ENCODE results near the gene BMPR1A.

The BMPR1A gene

DNA sequence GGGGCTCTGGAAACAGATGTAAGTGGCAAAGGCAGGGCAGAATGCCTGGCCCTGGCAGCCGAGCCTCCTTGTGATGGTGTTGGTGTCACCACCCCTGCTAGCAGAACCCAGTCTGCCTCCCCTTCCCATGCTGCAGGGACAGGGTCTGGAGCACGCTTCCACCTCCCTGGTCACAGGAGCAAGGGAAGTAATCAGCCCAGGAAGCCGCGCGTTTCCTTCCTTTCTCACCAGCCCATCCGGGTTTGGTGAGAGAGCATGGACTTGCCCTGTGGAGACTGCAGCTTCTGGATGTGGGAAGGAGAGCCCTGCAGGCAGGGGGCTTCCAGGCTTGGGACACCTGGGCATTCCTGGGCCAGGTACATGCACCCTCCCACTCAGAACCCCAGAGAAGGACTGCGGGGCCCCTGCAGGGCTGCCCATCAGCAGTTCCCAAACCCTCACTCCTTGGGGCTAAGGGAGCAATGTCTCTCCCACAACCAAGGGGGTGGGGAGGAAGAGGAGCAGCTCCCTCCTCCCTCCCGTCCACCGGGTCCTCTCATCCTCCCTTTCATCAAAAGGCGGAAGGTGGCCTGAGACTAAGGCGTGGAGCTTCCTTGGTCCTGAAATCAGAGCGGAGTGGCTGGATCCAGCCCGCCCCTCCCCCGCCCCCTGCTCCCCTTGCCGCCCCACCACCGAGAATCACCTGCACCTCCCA lies 199.2 kb downstream of the BMPR1A start:
- in situ Hi-C loops (cut with MboI; ENCODE audit: low sequenced_read_pairs, unreplicated experiment): no loop called here
- TF ChIP-seq CTCF (IDR thresholded peaks at IDR 0.05; ENCODE audit: borderline replicate concordance, control extremely low read depth, extremely low read depth, insufficient read depth, missing control alignments): no peak
- DNase-seq (ENCODE audit: low spot score): no peak

DNA sequence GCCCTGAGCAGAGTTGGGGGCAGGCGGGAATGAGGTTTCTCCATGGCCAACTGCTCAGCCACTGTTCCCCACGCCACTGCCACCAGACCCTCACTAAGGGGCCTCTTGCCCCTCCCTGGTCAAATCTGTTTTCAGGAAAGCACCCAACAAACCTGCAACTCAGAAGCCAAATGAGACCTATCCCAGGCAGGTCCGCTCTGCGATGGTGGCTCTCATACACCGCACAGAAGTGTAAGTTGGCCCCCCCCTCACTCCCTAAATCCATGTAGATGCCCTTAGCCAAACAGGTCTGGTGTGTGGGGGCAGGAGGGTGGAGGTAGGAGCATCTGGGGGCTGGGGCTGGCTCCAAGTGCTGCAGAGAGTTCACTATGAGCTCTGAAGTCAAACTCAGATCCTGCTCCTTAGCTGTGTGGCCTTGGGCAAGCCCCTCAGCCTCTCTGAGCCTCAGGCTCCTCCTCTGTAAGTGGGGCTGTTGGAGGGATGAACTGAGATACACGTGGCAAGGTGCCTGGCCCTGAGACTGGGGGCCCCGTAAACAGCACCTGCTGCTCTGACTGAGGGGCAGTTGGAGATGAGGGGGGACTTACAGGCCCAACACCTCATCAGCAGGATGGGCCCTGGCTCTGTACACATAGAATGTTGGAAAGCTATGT lies 199.9 kb downstream of the BMPR1A start:
- in situ Hi-C loops (cut with MboI; ENCODE audit: low sequenced_read_pairs, unreplicated experiment): no loop called here
- TF ChIP-seq CTCF (IDR thresholded peaks at IDR 0.05; ENCODE audit: borderline replicate concordance, control extremely low read depth, extremely low read depth, insufficient read depth, missing control alignments): no peak
- DNase-seq (ENCODE audit: low spot score): no peak

DNA sequence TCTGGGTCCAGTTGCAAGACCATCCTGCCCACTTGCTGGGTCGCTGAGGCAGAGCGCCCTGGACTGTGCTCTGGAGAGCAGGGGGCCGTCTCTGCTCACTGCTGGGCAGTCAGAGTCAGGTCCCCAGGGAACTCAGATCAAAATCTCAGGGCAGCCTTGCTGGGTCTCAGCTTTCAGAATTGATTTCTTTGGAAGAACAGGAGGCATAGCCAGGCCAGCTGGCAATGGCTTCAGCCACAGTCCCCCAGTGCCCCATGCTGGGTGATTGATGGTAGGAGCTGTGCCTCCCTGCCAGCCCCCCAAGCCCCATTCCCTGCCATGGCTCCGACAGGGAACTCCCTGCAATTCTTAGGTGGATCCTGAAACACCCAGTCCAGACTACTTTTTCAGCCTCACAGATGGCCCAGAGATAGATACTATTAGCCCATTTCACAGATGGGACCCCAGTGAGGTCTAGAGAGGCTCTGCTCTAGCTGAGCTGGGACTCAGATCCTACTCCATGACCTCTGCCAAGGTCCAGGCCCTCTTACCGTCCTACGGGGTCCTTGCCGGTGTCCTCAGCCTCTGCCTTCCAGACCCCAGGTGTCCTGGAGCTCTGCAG lies 200.5 kb downstream of the BMPR1A start:
- in situ Hi-C loops (cut with MboI; ENCODE audit: low sequenced_read_pairs, unreplicated experiment): no loop called here
- no peak for DNase-seq (ENCODE audit: low spot score)
- no peak for TF ChIP-seq CTCF (IDR thresholded peaks at IDR 0.05; ENCODE audit: borderline replicate concordance, control extremely low read depth, extremely low read depth, insufficient read depth, missing control alignments)

GRCh38 chr10:86957471-86958115 lies 201.2 kb downstream of the BMPR1A start, which contains the start of gene MMRN2:
TSS of gene MMRN2 (minus strand) at chr10:86957615. CDS start at chr10:86957541, 74 bp downstream.
- DNase-seq (ENCODE audit: low spot score): no peak
- in situ Hi-C loops (cut with MboI; ENCODE audit: low sequenced_read_pairs, unreplicated experiment): no loop called here
- TF ChIP-seq CTCF (IDR thresholded peaks at IDR 0.05; ENCODE audit: borderline replicate concordance, control extremely low read depth, extremely low read depth, insufficient read depth, missing control alignments): no peak

GRCh38 chr10:86958116-86958900 lies 201.9 kb downstream of the BMPR1A start, which contains the start of gene SNCG:
TSS of gene SNCG (plus strand) at chr10:86958599. CDS start at chr10:86958698, 99 bp downstream.
- TF ChIP-seq CTCF (IDR thresholded peaks at IDR 0.05; ENCODE audit: borderline replicate concordance, control extremely low read depth, extremely low read depth, insufficient read depth, missing control alignments): no peak
- DNase-seq (ENCODE audit: low spot score): no peak
- in situ Hi-C loops (cut with MboI; ENCODE audit: low sequenced_read_pairs, unreplicated experiment): no loop called here

Measured in GM13976 (cell line).